H1 (cell line): Measurements from ENCODE around the gene CLEC16A. TPM values are rescaled to one million over a fixed set of nuclear protein-coding genes. Genes with fewer than 3 reads are reported as not detected.

Experiments
- CHD2 ChIP-seq: IDR thresholded peaks from 2 replicates; pipeline ENCODE4 v1.6.1; 2012; ENCODE audit warnings: low read length, improper control_type of control experiment
- EZH2 ChIP-seq: fragments of 200-600 bp; sonication (generic); IDR thresholded peaks from 2 replicates; pipeline ENCODE4 v1.7.1; 2012; ENCODE audit warnings: low read depth, mild to moderate bottlenecking, moderate library complexity, low read length, inconsistent platforms; ENCODE audit not compliant: severe bottlenecking
- HDAC6 ChIP-seq: IDR thresholded peaks from one replicate; pipeline ENCODE4 v1.7.1; 2012; ENCODE audit warnings: low read depth, mild to moderate bottlenecking, inconsistent platforms, low read length, moderate library complexity
- YY1 ChIP-seq: IDR thresholded peaks from 2 replicates; pipeline ENCODE4 v1.6.1; 2011; ENCODE audit warnings: low read depth, mild to moderate bottlenecking, low read length
- polyA plus RNA-seq, 7 experiments: library from polyadenylated mRNA; depleted of rRNA in 3 of 7; stranded (reverse) in 5 of 7; unstranded in 2 of 7; fragments of >200 nt in 5 of 7; fragments of 200-250 nt in 2 of 7; gene quantifications; 1 replicate in 5 of 7; 2 replicates in 1 of 7; 4 replicates in 1 of 7; pipeline versions ENCODE4 v1.2.1 to v1.2.3, GENCODE V29; 2011 to 2013; ENCODE audit warnings: missing spikeins in 2 of 7, mixed read lengths in 2 of 7
- total RNA-seq: library from RNA; stranded (reverse); fragmentation: NEBNext Ultra II Directional; extraction: Animal tissue kit (Norgen Biotek cat#: 25700); gene quantifications from 2 replicates; pipeline ENCODE4 v1.2.1, GENCODE V29; 2021

The CLEC16A gene
- total and polyA plus RNA-seq, 2 of the 8 experiments (the other 6 are each of a cell fraction or from before 2014, with no cell fraction given): 7.6 to 19.3 TPM

GRCh38 chr16:11089504-11090124 lies 145.2 kb downstream of the CLEC16A start (continued):
- TF ChIP-seq EZH2 (no peak), YY1 (no peak), HDAC6 (no peak), CHD2 (no peak)
